WTC11 (cell line): ENCODE data around the gene ADRB1.

Source experiments
- CREB1 ChIP-seq: sonication (generic); formaldehyde crosslinking; IDR thresholded peaks from 2 replicates; pipeline ENCODE4 v1.8.0; 2023; ENCODE audit warnings: mild to moderate bottlenecking, missing genetic modification reagents
- PRDM15 ChIP-seq: sonication (generic); formaldehyde crosslinking; IDR thresholded peaks from 2 replicates; pipeline ENCODE4 v1.8.0; 2022; ENCODE audit warnings: missing genetic modification reagents
- TEAD1 ChIP-seq: sonication (generic); formaldehyde crosslinking; IDR thresholded peaks from 2 replicates; pipeline ENCODE4 v1.8.0; 2022; ENCODE audit warnings: mild to moderate bottlenecking, missing genetic modification reagents

- TF ChIP-seq TEAD1 (no peak), CREB1 (CRISPR knock-in tag) (no peak), PRDM15 (no peak)
Measured at GRCh38 chr10:114051714-114052113, 8.0 kb downstream of the ADRB1 start.
